CD4-positive, alpha-beta T cell treated with Interleukin-10 for 1 hour (primary cell): ENCODE data around the gene SRL.

Experiments used
- DNase-seq: peaks from one replicate; pipeline ENCODE4 v3.0.0-alpha.2; 2020

Gene SRL

GRCh38 chr16:4241928-4242283, at the start of gene SRL:
Gene SRL (minus strand): TSS chr16:4242080. CDS start chr16:4242067, 13 bp downstream.
- no peak for DNase-seq

GRCh38 chr16:4290236-4290830, 48.5 kb upstream of the SRL start:
- DNase-seq: no peak

- DNase-seq: peak; percentile 83
Observed at GRCh38 chr16:4288148-4288921, 46.5 kb upstream of the SRL start.

GRCh38 chr16:4285167-4285566, 43.3 kb upstream of the SRL start:
- DNase-seq: no peak

DNA sequence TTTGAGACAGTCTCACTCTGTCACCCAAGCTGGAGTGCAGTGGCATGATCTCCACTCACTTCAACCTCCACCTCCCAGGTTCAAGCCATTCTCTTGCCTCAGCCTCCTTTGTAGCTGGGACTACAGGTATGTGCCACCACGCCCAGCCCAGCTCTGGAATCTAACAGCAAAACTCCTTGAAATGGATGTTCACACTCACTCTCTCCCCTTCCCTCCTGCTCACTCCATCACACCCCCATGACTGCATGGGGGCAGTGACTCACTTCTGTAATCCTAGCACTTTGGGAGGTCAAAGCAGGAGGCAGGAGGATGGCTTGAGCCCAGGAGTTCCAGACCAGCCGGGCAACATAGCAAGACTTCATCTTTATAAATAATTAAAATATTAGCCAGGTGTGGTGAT, 42.1 kb upstream of the SRL start:
- DNase-seq: no peak

- no peak for DNase-seq
Observed at GRCh38 chr16:4283441-4283840, 41.6 kb upstream of the SRL start.

DNA sequence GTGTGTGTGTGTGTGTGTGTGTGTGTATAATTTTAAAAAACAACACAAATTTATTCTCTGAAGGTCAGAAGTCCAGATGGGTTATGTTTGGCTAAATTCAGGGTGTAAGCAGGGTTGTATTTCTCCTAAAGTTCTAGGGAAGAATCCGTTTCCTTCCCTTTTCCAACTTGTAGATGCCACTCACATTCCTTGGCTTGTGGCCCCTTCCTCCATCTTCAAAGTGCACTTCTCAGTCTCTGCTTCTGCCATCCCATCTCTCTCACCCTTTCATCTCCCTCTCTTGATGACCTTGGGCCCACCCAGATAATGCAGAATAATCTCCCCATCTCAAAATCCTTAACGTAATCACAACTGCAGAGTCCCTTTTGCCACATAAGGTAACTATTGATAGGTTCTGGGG, 38.7 kb upstream of the SRL start:
- DNase-seq: no peak

GRCh38 chr16:4277987-4278513, 36.2 kb upstream of the SRL start:
- DNase-seq: no peak

GRCh38 chr16:4275861-4276260, 34.0 kb upstream of the SRL start:
- no peak for DNase-seq

GRCh38 chr16:4273858-4274311, 32.0 kb upstream of the SRL start:
- peak; percentile 57 for DNase-seq

DNA sequence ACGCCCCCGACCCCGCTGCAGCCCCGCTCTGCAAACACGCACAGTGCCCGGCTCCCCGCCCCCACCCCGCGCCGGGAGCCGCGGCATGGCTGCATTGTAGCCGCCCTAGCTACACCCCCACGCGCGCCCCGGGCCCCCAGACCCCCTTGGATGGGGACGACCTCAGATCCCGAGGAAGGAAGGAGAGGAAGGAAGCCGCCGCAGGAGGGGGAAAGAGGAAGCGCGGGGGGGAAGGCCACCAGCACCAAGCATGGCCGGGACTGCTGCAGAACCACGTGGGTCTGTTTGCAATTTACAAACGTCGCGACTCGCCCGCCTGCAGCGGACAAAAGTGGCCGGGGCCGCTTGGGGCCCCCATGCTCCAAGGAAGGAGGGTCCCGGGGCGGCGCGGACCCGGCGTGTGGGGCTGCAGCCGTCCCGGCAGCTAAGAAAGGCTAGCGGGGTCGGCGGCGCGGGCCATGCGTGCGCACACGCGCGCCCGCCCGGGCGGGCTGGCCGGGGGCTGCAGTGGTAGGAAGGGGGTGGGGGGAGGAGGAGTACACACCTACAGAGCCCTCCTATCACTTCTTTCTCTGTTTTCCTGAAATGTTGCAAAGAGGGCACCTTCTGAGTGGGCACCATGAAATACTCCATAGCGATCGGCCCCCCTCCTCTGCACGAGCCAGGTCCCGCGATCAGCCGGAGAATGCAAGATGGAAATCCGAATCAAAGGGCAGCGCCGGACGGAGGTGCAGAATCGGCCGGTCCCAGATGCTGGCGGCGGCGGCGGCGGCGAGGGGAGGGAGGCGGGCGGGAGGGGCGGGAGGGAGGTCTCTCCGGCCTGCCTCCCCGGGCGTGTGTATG, 30.5 kb upstream of the SRL start:
- no peak for DNase-seq

DNA sequence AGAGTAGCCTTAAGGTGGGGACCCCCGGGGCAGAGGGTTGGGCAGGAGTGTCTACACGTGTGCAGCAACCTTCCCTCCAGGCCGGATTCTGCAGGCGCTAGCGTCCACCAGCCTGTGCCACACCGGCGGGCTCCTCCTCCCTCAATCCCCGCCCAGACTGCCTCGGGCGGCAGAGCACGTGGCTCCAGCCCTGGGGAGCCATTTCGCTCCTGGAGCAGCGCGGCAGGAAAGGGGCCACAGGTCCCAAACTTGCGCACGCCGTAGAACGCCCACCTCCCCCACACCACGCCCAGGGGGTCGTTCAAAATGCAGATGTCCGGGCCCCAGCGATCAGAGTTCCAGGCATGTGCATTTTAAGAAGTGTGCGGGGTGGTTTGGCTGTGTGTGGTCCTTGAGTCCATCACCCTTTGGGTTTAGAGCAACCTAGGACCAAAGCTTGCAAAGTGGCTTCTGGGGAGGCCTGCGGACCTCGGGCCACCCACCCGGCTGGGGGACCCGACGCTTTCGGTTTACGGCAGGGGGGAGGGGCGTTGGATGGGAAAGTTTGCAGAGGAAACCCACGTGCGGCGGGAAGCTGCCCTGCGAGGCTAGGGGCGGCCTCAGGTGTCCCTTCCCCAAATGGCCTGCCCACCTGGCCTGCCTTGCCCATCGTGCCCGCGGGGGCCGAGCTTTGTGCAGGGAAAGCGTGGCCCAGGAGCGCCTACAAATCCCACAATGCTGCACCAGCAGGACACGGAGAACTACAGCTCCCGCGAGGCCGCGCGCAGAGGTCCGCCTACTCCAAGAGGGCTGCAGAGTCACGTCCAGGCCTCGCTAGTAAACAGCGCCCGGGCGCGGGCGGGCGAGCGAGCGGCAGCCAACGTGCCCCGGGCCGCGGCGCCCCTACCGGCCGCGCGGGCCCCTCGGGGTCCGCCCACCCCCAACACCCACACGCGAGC, 29.6 kb upstream of the SRL start:
- DNase-seq: peak; percentile 89

- DNase-seq: no peak
Observed at GRCh38 chr16:4270595-4270994, 28.7 kb upstream of the SRL start.

DNA sequence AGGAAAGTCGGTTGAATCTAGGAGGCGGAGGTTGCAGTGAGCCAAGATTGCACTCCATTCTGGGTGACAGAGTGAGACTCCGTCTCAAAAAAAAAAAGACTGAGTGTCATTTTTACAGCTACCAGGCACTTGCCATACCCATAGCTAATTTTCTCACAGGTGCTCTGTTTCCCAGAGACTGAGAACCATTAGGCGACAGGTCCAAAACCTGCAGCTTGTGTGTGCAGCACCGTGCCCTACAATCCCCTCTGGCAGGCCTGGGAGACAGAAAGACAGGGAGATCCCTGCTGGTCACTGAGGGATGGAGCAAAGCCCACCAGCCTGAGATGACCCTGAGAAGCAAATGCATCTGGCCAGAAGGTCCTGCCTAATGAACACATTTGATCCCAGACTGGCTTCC, 28.2 kb upstream of the SRL start:
- no peak for DNase-seq

DNA sequence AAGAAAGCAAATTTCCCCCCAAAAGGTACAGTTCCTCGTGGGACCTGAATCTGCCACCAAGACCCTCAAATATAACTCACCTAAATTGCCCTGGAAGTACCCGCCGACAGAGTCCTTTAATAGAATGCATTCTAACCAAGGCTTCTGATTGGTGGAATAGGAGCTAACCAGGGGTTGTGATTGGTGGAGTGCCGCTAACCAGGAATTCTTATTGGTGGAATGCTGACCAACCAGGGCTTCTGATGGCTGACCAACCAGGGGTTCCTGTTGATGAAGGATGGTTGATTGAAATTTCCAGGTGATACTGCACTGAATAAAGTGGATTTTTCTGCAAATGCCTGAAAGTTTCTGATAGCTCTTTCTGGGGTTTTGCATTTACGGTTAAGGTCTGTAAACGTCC, 24.5 kb upstream of the SRL start:
- peak; percentile 10 for DNase-seq

DNA sequence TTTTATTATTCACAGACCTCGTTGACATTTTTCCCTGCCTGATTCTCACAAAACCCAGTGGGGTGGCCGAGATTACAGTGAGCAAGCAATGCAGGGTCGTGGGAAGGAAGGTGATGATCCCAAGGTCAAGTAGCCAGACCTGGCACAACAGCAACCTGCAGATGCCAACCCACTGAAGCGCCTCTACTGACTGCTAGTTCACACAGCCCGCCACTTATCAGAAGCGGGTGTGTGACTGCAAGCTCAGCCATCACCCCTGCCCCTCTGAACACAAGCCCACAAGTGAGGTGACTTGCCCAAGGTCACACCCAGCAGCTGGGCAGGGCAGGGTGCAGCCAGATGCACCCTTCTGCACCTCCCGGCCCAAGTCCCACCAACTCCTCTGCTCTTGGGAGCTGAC, 23.8 kb upstream of the SRL start:
- no peak for DNase-seq

GRCh38 chr16:4264546-4264945, 22.7 kb upstream of the SRL start:
- DNase-seq: no peak

DNA sequence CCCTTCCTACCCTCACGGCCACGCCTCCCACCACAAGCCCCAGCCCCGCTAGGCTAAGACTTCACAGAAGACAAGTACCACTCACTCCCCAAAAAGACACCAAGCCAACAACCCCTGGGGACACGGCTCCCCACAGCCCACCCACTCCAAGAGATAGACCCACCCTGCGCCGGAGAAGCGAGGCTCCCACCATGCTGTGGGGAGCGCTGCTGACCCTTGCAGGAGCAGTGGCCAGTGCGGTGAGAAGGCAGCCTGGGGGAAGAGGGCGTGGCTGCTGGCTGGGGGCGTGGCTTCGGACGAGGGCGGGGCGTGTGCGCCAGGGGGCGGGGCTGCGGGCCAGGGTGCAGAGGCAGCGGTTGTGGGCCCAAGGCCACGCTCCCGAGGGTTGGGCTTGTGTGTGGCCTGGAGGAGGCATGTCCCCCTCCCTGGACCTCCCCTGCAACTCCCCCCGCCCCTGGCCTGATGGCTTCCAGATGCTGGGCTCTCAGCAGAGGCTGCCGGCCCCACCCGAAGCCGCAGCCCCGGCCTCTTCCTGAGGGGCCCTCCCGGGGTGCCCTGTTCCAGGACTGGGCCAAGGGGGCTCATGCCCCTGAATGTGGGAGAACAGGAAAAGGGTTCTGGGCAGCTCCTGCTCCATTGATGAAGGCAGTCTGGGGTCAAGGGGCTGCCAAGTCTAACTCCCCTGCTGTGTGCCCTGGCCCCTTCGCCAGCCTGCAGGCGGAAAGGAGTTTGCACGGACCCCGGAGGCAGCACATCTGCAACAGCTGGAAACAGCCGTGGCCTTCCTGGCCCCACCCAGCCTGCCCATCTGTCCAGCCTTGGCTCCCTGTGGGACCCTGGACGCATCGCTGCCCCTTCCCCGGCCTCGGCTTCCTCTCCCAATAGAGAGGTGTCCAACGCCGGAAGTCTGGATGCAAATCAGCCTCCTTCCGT, 21.9 kb upstream of the SRL start:
- DNase-seq: no peak

DNA sequence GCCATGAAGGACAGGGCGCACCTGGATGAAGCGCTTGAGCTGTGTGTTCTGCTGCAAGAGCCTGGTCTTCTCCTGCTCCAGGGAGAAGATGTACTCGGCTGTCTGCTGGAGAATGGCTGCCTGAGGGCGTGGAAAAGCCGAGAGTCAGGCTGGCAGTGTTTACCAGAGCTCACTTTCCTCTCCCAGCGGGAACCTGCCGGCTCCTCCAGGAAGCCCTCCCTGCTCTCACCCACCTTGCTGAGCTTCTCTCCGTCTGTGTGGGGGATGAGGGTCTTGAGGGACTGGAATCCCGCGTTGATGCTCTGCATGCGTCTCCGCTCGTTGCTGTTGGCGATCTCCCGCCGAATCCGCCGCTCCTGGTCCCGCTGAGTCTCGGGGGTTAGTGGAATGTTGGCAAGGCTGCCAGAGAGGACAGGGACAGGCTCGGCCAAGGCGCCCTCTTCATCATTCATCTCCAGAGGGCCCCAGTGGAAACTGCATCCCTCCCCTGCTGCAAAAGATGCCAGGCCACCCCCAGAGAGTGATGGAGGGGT, 20.5 kb upstream of the SRL start:
- no peak for DNase-seq

DNA sequence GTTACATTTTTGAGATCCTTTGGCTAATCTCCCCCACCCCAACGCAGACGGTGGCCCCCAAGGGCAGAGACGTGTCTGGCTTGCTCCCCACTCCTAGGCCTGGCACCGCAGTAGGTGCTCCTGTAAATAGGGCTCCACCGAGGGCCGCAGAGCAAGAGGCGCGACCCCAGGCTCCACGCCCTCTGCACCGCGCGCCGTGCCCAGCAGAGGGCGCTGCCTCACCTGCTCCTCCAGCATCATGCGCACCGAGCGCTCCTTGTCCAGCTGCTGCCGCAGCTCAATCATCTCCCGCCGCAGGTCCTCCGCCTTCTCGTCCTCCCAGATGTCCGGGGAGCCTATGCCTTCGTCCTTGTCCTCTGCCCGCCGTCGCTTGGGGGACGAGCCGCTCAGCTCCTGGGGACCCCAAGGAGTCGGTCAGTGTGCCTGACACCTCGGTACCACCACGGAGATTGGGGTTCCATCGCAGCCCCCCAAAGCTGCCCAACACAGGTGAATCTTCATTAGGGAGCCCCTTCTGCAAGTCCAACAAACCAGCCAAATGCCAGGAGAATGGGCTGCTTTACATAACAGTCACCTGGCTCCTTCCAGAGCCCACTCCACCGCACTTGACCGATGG, 19.8 kb upstream of the SRL start:
- peak; percentile 16 for DNase-seq

DNA sequence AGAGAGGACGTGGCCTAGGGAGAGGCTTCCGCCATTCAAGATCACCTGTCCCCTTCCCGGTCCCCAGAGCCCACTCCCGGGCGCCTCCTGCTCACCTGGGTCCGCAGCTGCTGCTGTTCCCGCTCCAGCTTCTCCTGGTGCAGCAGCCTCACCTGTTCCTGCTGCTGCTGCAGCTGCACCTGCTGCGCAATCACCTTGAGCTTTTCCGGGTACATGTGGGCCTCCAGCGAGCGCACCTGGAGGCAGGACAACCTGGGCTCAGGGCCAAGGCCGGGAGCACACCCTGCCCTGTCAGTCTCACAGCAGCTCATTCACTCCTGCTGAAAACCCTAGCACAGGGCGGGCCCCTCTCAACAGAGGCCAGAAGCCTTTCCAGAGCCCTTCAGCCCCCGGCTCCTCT, 18.5 kb upstream of the SRL start:
- DNase-seq: no peak
